NCI-H2196 (cell line): Measurements from ENCODE around the gene MPP1.
"Not testable (repeated sequence)": the region's sequence is repeated elsewhere in the genome, so short reads cannot be mapped to it uniquely, and the experiment has no call there.

Experiments
- DNase-seq: peaks from one replicate; lab custom pipeline; 2025; ENCODE audit not compliant: unreplicated experiment; lab: John Stamatoyannopoulos, UW

Gene MPP1

DNA sequence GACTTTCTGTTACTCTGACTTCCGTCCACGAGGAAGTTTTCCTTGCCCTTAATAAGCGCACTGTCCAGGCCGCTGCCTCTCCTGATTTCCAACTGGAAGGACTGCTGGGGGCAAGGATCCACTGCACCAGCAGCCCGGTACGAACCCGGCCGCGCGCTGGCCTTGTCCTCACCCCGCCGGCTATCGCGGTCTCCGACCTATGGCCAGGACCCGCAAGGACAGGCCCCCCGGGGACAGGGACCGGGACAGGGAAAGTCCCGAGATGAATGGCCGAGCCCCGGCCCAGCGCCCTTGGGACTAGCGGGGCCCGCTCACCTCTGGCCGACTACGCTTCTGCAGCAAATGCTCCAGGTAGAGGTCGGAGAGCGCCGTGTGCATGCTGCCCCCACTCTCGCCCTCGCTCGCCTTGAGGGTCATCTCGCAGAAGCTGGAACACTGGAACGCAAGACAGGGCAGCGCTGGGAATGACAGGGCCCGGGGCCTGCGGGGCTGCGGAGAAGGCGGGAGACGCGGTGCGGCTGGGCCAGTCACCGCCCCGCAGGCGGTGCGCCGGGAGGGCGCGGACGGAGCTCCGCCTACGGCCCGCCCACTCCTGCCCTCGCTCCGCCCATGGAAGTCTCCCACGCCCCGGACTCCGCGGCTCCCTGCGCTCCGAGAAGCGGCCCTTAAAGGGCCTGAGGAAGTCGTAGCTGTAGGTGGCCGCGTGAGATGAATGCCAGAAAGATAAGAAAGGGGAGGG is at the start of gene MPP1:
TSS of gene MPP1 (minus strand) at position 529 of the 739 bp plus-strand sequence. CDS start at position 417, 112 bp downstream.
- DNase-seq: peak; percentile 49

DNA sequence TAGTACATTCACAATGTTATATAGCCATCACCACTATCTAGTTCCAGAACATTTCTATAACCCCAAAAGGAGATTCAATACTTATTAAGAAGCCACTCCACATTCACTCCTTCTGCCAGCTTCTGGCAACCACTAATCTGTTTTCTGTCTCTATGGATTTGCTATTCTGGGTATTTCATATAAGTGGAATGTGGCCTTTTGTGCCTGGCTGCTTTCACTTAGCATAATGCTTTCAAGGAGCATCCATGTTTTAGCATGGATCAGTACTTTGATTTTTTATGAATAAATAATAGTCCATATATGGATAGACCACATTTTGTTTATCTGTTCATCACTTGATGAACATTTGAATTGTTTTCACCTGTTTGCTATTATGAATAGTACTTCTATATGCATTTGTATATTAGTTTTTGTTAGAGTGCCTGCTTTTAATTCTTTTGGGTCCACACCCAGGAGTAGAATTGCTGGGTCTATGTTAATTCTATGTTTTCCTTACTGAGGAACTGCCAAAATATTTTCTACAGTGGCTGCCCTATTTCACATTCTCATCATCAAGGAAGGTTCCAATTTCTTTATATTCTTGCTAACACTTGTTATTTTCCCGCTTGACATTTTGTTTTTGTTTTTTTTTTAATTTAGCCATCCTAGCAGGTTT is 45.8 kb upstream of the MPP1 start:
- DNase-seq: no peak

DNA sequence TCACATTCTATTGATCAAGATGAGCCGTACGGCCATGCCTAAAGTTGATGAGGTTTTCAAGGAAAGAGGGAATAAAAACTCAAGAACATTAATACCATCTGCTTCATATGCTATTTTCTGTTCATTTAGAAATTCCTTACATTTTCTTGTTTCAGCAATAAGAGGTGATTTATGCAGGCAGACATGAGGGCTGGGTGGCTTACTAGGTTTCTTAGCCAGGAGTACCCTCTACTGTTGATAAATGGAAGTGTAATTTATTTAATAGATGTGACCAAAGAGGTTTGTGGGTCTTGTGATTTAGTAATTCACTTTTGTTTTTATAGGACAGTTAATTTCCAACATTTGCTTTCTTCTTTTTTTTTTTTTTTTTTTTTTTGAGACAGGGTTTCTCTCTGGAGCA is 35.6 kb upstream of the MPP1 start:
- DNase-seq: peak; percentile 14

DNA sequence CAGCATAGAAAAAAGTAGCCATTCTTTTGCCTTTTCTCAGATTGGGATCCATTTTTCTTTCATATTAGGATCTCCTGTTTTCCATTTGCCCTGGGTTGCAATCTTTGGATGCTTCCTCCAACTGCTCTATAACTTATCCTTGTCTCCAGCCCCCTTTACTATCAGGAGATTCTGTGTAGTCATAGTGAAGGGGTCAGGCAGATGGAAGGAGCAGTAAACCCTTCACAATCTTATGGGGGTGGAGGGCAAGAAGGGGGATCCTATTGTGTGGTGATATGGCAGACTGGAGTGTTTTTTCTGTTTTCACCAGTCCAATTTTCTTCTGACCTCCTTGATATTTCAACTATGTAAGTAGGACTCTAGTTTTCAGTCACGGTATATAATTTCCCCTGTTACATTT is 30.9 kb upstream of the MPP1 start:
- no peak for DNase-seq

DNA sequence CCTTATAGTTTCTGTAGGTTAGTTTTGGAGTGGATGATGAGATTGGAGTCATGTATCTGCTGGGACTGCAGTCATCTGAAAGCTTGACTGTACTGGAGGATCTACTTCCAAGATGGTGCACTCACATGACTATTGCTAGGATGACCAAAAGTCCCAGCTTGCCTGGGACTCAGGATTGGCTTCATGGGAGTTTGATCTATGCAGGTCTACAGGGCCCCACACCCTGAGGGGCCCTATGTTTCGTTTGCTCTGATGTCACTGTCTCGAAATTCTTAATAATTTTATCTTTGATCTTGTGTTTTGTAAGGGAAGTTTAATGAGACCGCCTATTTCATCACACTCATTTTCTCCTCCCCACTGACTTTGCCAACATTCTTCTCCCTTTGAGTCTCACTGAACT is 29.3 kb upstream of the MPP1 start, which contains the start of gene SMIM9:
TSS of gene SMIM9 (minus strand) at position 101 of the 400 bp plus-strand sequence. CDS start 3,806 bp downstream, outside the sequence.
- DNase-seq: no peak

DNA sequence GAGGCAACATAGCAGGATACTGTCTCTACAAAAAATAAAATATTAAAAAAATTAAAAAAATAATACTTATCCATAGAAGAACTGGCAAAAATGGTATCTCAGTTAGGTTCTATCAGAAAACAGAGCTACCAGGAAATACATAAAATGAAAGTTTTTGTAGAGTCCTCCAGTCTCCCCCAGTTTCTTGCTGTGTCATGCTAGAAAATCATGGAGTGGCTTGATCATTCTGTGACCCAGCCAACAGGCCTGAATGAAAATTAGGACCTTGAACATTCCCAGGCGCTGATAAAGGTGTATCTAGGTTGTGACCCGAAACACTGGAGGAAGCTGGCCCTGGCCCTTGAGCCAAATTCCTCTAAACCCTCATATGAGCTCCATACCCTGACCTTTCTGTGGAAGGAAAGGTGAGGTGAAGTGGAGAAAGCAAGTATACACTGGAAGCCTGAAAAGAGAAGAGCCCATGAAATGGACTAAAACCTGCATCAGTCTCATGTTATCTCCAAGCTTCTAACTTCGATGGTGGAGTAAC is 28.5 kb upstream of the MPP1 start:
- DNase-seq: no peak

DNA sequence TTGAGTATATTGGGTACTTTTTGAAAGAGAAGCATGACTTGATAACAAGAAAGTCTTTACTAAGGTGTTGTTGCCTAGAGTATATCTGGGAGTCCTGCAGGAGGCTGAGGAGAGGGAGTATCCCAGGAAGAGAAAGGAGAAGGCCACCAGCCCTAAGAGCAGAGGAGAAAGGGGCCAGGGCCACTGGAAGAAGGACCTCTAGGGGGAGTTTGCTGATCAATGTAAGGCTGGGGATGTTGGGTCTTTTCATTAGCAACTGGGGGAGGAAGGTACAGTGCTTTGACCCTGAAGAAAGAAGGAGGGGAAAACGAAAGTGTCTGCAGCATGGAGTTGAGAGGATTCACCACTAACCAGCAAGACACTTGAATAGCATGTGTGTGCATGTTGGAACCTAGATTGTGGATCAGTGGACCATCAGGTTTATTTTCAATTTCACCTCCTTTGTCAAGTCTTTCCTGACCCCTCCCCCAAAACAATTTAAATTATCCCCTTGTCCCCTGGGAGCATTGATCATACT is 24.7 kb upstream of the MPP1 start:
- DNase-seq: no peak

DNA sequence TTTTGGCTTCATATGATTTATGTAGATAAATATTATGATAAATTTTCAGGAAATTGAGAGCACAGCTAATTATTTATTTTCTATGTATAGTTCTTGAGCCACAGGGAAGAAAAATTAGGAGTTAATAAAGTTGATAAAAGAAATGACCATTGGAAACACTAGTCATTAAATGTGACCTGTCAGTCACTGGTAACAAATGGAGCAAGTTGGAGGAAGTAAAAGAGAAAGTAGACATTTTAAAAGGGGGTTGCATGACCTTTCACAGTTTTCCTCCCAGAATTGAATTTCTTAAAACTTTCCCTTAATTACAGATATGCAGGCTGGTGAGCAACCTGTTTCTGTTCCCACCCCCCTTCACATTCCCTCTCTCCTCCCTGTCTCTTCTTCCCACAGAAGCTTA is 23.8 kb upstream of the MPP1 start:
- DNase-seq: no peak

DNA sequence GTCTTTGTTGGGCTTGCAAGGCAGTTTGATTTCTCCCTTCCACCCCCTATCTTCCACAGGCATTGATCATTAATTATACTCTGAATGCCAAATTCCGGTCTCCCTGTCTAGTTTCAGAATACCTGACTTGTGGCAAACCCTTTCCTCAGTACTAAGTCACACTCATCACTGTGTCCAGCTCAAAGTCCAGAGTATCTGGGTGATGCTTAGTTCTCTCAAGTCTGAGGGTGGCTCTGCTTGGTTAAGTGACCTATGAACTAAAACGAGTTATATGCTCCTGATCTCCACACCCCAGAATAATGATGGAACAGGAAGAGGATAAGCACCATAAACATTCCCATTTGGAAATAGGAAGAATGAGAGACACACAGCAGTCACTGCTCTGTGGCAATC is 22.7 kb upstream of the MPP1 start:
- DNase-seq: no peak

DNA sequence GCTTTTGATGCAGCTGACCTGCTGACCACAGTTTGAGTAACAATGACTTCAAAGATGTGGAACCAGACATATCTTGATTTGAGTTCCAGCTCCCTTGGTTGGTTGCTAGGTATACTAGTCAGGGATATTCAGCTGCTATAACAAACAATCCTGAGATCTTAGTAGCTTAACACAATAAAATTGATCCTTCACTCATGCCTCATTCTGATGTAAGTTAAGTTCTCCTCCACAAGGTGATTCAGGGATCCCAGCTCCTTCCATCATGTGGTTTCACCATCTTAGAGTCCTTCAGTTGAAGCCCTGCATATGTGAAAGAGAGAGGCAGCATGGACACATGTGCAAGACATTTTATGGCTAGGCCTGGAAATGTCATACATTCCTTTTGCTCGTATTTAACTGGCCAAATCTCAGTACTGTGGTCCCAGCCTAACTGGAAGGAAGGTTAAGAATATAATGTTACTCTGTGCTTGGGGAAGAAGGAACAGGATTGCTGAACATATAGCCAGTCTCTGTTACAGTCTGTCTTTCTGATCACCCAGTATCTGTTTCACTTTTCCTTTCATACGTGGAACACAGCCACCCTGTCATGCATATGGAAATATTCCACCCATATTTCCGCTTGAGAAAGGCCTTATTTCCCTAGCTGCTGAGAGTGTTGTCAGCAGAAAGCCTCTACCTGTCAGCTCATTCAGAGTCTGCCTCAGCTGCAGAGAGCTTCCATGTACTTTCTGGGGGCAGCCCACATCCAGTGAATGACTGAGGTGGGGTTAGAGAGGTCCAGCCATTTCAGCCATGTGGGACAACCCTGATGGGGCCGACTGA is 22.1 kb upstream of the MPP1 start:
- DNase-seq: no peak

DNA sequence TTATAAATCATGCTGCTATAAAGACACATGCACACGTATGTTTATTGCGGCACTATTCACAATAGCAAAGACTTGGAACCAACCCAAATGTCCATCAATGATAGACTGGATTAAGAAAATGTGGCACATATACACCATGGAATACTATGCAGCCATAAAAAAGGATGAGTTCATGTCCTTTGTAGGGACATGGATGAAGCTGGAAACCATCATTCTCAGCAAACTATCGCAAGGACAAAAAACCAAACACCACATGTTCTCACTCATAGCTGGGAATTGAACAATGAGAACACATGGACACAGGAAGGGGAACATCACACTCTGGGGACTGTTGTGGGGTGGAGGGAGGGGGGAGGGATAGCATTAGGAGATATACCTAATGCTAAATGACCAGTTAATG is 20.3 kb upstream of the MPP1 start:
- not testable (repeated sequence) for DNase-seq

DNA sequence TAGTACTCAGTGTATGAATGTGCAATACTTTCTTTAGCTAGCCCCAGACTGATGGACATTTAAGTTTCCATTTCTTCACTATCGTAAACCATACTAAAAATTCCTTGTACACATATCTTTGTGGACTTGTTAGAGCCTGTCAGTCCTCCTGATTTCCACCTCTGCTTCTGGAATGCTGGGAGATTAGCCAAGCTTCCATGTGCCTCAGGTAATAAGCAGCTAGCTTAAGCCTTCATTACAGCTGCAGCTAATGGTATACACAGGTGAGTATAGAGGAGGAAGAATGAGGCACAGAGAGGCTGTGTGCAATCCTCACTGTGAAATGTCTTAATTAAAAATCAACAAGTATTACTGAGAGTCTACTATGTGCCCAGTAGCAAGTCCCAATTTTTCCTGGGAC is 19.4 kb upstream of the MPP1 start:
- no peak for DNase-seq

DNA sequence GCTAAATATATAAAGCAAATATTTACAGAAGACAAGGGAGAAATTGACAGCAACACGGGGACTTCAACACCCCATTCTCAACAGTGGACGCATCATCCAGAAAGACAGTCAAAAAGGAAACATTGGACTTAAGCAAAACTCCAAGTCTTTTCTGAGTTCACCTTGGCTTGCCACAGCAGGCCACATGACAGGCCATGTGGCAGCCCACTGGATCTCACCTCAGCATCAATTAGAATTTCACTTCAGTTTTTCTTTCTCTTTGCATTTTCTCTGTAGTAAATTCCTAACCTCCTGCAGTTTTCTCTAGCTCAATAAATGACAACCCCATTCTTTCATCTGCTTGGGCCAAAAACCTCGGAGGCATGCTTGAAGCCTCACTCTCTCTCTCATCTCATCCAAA is 16.7 kb upstream of the MPP1 start:
- no peak for DNase-seq

DNA sequence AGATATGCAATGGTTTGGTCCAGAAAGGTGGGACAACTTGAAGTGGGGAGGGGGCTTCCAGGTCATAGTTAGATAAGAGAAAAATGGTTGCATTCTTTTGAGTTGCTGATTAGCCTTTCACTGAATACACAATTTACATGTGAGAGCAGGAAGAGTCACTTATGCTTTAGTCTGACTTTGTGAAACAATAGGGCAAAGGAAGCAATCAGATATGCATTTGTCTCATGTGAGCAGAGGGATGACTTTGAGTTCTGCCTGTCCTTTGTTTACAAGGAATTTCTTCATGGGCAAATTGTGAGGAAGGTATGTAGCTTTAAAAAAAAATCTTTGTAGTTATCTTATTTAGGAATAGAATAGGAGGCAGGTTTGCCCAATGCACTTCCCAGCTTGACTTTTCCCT is 16.2 kb upstream of the MPP1 start:
- no peak for DNase-seq

DNA sequence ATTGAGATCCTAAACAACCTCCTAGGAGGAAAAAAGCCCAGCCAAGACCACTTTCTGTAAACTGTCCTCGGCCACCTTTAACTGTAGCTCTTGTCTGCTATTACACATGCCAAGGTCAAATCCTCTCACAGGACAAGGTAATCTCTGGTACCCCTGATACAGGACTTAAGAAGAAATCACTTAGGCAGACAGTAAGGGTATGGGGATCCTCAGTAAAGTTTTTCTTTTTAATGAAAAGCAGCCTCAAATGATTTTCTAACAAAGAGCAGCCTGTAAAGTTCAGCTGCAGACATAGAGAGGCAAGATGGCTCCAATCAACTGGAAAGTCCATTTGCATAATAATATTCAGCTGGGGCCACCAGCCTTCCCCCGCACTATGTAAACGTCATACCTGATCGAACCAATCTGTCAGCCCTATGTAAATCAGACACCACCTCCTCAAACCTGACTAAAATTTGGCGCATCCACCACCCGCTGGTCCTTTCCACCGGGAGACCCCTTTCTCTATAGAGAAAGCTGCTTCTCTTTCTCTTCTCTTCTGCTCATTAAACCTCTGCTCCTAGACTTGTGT is 14.6 kb upstream of the MPP1 start:
- DNase-seq: no peak

DNA sequence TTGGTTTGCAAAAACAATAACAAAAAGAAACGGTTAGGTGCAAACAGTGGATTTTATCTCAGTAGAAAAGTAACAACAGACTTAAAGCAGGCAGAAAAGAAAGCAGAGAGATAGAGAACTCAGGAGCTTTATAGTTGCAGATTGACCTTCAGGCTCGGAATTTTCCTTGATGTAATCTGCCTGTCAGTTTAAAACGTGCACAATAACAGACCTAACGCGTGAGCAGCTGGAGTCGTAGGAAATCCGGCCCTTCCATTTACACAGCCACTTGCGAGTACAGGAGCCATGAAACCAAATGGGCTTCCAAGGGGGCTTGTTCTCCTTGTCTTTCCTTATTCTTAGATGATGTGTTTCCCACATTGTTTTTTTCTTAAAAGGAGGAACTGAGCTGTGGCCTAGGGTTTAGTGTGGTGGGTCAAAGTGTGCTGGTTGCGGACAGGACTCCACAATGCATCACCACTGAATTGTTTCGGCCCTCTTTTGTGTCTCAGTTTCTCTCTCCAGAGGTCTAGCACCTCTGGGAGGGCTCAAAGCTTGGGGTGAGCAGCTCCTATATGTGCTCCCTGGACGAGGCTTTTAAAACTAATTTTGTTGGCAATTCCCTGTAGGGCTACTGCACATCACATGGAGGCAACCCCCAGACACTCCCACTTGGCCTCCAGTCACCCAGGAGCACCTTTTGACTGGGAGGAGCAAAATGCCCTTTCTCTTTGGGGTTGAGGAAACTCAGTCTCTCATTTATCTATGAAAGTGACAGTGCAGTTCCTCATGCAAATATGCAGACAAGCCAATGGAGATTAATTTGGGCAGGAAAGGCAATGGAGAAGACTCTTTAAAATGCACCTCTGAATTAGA is 13.9 kb upstream of the MPP1 start:
- no peak for DNase-seq

DNA sequence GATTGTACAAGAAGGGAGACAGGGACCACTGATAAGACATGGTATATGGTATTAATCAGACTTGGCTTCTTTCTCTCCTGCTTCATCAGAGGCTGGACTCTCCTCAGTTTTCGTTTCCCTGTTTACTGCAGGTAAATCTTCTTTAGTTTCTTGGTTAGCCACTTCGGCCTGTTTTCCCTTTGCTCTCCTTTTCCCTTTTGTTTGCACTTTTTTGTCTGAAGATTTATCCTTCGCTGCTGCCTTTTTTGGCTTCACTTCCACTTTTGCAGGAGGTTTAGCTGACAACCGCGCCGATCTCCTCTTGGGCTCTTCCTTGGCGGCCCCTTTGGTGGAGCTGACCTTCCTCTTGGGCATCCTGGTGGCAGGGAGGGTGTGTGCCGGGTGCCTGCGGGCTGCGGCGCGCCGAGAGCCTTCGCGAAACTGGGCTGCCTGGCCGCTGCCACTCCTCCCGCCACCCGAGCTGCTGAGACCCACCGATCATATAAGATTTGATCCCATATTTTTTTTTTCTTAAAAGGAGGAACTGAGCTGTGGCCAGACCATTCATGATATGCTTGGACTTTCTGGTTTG is 11.8 kb upstream of the MPP1 start:
- DNase-seq: not testable (repeated sequence)

DNA sequence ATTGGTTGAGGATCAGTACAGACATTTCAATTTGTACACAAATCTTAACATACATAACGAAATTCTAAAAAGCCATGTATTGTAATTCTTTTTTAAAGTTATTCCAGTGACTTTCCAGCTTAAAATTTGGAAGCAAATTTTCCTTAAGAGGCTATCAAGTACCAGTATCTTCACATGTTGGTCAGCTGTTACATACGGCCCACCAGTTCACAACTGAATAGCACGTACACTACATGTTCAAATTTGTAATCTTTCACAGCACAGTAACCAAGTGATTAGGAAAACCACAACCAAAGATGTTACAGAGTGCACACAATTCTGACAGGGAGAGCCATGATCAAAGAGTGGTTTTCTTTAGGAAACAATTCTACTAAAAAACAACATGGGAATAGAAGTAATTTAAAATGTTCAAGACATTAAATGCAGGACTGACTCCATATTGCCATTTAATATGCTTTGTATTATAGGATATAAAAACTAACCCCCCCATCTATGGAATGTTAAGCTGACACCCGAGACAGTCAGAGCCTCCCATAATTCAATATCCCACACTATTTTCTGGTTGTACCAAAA is 11.1 kb upstream of the MPP1 start:
- not testable (repeated sequence) for DNase-seq

DNA sequence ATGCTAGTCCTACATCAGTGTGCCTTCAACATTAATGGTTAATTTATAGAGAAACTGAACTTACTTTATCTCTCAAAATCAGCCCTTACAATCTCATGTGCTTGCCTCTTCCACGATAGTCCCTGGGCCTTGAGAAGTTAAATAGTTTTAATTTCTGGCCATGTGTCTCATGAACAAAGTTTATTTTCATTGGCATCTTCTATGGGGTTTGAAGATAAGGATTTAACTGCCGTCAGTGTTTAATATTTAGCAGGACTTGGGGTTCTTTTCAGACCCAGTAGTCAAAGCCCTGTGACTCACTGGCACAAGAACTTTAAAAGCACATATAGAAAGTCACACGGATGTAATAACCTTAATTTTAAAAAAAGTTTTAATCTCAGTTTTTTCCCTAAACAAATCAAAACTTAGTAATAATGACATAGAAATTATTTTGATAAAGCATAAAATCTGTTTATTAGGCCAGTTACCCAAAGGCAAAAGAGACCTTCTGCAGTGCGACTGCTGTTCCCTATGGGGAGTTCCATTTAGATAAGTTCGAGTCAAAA is 10.1 kb upstream of the MPP1 start:
- DNase-seq: no peak
